Ovary (tissue), 3 donors: ENCODE results near the gene R3HDM2.
"Not testable (repeated sequence)": the region's sequence is repeated elsewhere in the genome, so short reads cannot be mapped to it uniquely, and the experiment has no call there.

ENCODE experiments used
- EP300 ChIP-seq: sonication (generic); formaldehyde crosslinking; IDR thresholded peaks from one replicate; pipeline ENCODE4 v1.6.1; 2017; ENCODE audit warnings: antibody characterized with exemption
- POLR2A ChIP-seq: fragments of 450-650 bp; IDR thresholded peaks from one replicate; pipeline ENCODE4 v1.6.1; 2017; ENCODE audit warnings: antibody characterized with exemption, mild to moderate bottlenecking, moderate library complexity
- TF ChIP-seq, protein P1 (sequence below), 3 donors: fragments of 450-650 bp in 2 of 3; fragments of 200-600 bp in 1 of 3; IDR thresholded peaks; one replicate each; pipeline versions ENCODE4 v1.5.1 to v1.8.0; 2016 to 2022; ENCODE audit warnings: antibody characterized with exemption in 3 of 3, mild to moderate bottlenecking in 1 of 3
- donor health status: DM: no; HTN: no; CAD: no.

DNA sequence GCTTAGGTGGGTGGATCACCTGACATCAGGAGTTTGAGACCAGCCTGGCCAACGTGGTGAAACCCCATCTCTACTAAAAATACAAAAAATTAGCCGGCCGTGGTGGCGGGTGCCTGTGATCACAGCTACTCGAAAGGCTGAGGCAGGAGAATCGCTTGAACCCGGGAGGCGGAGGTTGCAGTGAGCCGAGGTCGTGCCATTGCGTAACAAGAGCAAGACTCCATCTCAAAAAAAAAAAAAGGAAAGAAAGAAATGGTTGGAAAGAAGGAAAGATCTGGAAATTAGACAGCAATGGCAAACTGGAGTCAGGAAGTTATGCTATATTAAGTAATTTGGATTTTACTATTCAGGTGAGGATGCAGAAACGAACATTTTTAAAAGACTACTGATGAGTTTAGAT, 148.8 kb downstream of the R3HDM2 start:
- TF ChIP-seq POLR2A, EP300: not testable (repeated sequence)
- TF ChIP-seq, protein P1, sequence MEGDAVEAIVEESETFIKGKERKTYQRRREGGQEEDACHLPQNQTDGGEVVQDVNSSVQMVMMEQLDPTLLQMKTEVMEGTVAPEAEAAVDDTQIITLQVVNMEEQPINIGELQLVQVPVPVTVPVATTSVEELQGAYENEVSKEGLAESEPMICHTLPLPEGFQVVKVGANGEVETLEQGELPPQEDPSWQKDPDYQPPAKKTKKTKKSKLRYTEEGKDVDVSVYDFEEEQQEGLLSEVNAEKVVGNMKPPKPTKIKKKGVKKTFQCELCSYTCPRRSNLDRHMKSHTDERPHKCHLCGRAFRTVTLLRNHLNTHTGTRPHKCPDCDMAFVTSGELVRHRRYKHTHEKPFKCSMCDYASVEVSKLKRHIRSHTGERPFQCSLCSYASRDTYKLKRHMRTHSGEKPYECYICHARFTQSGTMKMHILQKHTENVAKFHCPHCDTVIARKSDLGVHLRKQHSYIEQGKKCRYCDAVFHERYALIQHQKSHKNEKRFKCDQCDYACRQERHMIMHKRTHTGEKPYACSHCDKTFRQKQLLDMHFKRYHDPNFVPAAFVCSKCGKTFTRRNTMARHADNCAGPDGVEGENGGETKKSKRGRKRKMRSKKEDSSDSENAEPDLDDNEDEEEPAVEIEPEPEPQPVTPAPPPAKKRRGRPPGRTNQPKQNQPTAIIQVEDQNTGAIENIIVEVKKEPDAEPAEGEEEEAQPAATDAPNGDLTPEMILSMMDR (IDR thresholded peaks at IDR 0.05), result not testable (repeated sequence)
